ENCODE results near the gene ARMC9.
"Not testable (repeated sequence)": the region's sequence is repeated elsewhere in the genome, so short reads cannot be mapped to it uniquely, and the experiment has no call there.

ARMC9 gene

DNA sequence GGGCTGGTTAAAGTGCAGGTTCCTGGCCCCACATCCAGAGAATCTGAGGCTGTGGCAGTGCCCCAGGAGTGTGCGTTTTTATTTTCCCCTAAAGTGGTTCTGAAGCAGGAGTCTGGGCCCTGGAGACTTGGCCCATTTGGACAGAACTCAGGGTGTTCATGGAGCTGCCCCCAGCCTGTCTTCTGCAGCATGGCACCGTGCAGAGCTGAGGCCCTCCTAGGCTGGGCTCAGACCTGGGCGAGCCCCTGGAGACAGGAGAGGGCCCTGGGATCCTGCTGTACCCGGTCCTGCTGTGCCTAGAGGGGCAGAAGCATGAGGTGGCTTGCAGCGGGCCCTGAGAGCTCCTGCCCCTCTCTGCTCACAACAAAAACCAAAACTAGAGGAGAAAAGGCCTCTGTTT is 138.3 kb downstream of the ARMC9 start:
- DNase-seq (ENCODE audit: low read depth in 2 of 2, low spot score in 1 of 2) = no peak

GRCh38 chr2:231337807-231338759 is 139.7 kb downstream of the ARMC9 start:
- no peak for DNase-seq (ENCODE audit: low read depth in 2 of 2, low spot score in 1 of 2)

GRCh38 chr2:231339316-231339715 is 140.9 kb downstream of the ARMC9 start:
- no peak for DNase-seq (ENCODE audit: low read depth in 2 of 2, low spot score in 1 of 2)

DNA sequence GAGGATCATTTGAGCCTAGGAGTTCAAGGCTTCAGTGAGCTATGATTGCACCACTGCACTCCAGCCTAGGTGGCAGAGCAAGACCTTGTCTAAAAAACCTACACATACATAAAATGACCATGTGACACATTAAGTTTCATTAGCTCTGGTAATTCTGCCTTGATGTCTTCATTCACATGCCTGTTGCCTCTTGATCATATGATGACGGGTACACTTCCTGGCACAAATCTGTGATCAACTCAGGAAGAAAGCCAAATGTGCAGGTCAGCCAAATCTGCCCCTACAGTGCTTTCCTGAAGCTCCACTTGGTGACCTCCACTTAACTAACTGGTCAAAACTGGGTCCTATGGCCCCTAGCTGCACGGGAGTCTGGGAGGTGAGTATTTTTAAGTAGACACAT is 142.7 kb downstream of the ARMC9 start:
- DNase-seq (ENCODE audit: low read depth in 2 of 2, low spot score in 1 of 2) = no peak

GRCh38 chr2:231342061-231342711 is 143.8 kb downstream of the ARMC9 start:
- DNase-seq (ENCODE audit: low read depth in 2 of 2, low spot score in 1 of 2) = no peak

- no peak for DNase-seq (ENCODE audit: low read depth in 2 of 2, low spot score in 1 of 2)
These were observed 144.7 kb downstream of the ARMC9 start for GRCh38 chr2:231343006-231343710.

GRCh38 chr2:231343988-231344387 is 145.6 kb downstream of the ARMC9 start:
- DNase-seq (ENCODE audit: low read depth in 2 of 2, low spot score in 1 of 2) = no peak

- no peak for DNase-seq (ENCODE audit: low read depth in 2 of 2, low spot score in 1 of 2)
These were observed 146.4 kb downstream of the ARMC9 start for GRCh38 chr2:231344851-231345250.

GRCh38 chr2:231347081-231347480 is 148.7 kb downstream of the ARMC9 start:
- no peak for DNase-seq (ENCODE audit: low read depth in 2 of 2, low spot score in 1 of 2)

GRCh38 chr2:231347638-231348037 is 149.2 kb downstream of the ARMC9 start:
- no peak for DNase-seq (ENCODE audit: low read depth in 2 of 2, low spot score in 1 of 2)

- no peak for DNase-seq (ENCODE audit: low read depth in 2 of 2, low spot score in 1 of 2)
These were observed 149.7 kb downstream of the ARMC9 start for GRCh38 chr2:231348173-231348572.

DNA sequence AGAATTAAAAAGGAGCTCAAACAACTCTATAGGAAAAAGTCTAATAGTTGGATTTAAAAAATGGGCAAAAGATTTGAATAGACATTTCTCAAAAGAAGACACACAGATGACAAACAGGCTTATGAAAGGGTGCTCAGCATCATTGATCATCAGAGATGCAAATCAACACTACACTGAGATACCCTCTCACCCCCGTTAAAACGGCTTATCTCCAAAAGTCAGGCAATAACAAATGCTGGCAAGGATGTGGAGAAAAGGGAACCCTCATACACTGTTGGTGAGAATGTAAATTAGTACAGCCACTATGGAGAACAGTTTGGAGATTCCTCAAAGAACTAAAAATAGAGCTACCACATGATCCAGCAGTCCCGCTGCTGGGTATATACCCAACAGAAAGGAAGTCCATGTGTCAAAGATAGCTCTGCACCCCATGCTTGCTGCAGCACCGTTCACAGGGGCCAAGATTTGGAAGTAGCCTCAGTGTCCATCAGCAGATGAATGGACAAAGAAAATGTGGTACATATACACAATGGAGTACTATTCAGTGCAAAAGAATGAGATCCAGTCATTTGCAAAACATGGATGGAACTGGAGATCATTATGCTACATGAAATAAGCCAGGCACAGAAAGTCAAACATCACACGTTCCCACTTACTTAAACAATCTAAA is 150.4 kb downstream of the ARMC9 start:
- DNase-seq (ENCODE audit: low read depth in 2 of 2, low spot score in 1 of 2) = no peak

GRCh38 chr2:231349374-231349735 is 150.9 kb downstream of the ARMC9 start:
- DNase-seq (ENCODE audit: low read depth in 2 of 2, low spot score in 1 of 2) = not testable (repeated sequence)

- DNase-seq (ENCODE audit: low read depth in 2 of 2, low spot score in 1 of 2) = no peak
These were observed 153.2 kb downstream of the ARMC9 start for GRCh38 chr2:231351648-231352047.

DNA sequence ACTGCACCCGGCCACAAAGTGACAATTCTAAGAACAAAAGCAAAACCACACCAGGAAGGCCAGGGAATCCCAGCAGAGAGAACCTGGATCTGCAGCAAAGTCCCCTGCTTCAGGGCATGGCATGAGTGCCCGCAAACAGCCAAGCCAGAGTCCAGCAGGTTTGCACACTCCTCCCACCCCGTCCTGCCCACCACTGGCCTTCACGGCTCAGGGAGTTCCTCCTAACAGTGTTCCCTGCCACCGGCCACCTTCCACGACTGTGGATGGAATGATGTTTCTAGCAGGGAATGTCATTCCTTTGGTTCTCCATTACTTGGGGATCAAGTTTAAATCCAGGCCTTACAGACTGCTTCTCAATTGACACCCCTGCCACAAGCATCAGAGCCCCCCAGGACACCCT is 155.0 kb downstream of the ARMC9 start:
- no peak for DNase-seq (ENCODE audit: low read depth in 2 of 2, low spot score in 1 of 2)

- DNase-seq (ENCODE audit: low read depth in 2 of 2, low spot score in 1 of 2) = no peak
These were observed 157.4 kb downstream of the ARMC9 start for GRCh38 chr2:231355508-231356465.

DNA sequence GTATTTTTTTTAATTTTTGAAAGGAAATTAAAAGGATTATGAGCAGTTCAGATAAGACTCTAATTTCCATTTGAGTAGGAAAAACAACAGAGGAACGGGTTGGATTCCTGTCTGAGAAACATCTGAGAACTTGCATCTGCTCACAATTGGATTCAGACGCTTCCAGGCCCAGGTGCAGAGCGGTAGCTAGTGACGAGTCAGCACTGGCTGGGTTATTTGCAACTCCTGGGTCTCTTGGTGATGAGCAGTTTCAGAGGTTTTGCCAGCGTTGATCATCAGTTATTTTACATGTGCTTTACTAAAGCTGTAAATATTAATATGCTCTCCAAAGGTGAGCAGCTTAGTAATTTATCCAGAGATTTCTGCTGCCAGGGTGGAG is 158.0 kb downstream of the ARMC9 start:
- no peak for DNase-seq (ENCODE audit: low read depth in 2 of 2, low spot score in 1 of 2)

DNA sequence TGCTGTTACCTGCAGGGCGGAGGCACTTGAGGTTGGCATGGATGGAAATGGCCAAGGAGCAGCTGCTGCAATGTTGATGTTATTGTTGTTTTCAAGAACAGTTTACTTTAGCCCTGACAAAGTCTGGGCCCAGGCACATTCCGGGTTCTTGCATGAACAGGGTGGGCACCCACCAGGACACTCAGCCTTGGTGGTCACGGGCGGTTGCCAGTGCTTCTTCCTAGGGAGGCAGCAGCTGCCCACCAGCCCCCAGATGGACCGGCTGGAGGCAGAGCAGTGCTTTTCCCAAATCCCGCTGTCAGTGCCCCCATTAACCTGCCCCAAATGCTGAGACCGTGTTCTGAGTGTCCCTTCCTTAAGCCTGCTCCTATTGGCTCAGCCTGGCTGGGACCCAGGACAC is 158.6 kb downstream of the ARMC9 start:
- DNase-seq (ENCODE audit: low read depth in 2 of 2, low spot score in 1 of 2) = no peak

GRCh38 chr2:231357931-231358330 is 159.5 kb downstream of the ARMC9 start:
- no peak for DNase-seq (ENCODE audit: low read depth in 2 of 2, low spot score in 1 of 2)

- DNase-seq (ENCODE audit: low read depth in 2 of 2, low spot score in 1 of 2) = no peak
These were observed 161.0 kb downstream of the ARMC9 start for GRCh38 chr2:231359441-231359840.
